GM10266 (cell line): ENCODE results near the gene HOXD10.

Experiments used
- DNase-seq: peaks from one replicate; pipeline ENCODE4 v3.0.0; 2012; ENCODE audit errors: extremely low spot score
- CTCF ChIP-seq: IDR thresholded peaks from 2 replicates; pipeline ENCODE4 v1.5.1; 2012; ENCODE audit warnings: mild to moderate bottlenecking, low read depth; ENCODE audit not compliant: control insufficient read depth, insufficient read depth; ENCODE audit errors: missing control alignments

Gene HOXD10

GRCh38 chr2:176128982-176129796 lies 12.6 kb downstream of the HOXD10 start, which contains the start of gene HOXD8:
HOXD8 (plus strand) TSS chr2:176129705; CDS start chr2:176130367, 662 bp downstream.
- DNase-seq: no peak
- no peak for TF ChIP-seq CTCF

- TF ChIP-seq CTCF: no peak
- no peak for DNase-seq
Measured at GRCh38 chr2:176129813-176130146, 13.2 kb downstream of the HOXD10 start.

GRCh38 chr2:176130147-176130956 lies 13.8 kb downstream of the HOXD10 start:
- TF ChIP-seq CTCF: no peak
- no peak for DNase-seq

- no peak for TF ChIP-seq CTCF
- DNase-seq: no peak
Measured at GRCh38 chr2:176130957-176131847, 14.6 kb downstream of the HOXD10 start.

- DNase-seq: no peak
- no peak for TF ChIP-seq CTCF
Measured at GRCh38 chr2:176131848-176132158, 15.2 kb downstream of the HOXD10 start.

GRCh38 chr2:176132205-176133171 lies 15.9 kb downstream of the HOXD10 start:
- no peak for TF ChIP-seq CTCF
- DNase-seq: no peak
